ENCODE measurements around the gene ITFG1.

Gene ITFG1

GRCh38 chr16:47311738-47312505, 148.9 kb downstream of the ITFG1 start:
- no peak for DNase-seq (ENCODE audit: extremely low read depth, low read depth)
- TF ChIP-seq, protein P1, sequence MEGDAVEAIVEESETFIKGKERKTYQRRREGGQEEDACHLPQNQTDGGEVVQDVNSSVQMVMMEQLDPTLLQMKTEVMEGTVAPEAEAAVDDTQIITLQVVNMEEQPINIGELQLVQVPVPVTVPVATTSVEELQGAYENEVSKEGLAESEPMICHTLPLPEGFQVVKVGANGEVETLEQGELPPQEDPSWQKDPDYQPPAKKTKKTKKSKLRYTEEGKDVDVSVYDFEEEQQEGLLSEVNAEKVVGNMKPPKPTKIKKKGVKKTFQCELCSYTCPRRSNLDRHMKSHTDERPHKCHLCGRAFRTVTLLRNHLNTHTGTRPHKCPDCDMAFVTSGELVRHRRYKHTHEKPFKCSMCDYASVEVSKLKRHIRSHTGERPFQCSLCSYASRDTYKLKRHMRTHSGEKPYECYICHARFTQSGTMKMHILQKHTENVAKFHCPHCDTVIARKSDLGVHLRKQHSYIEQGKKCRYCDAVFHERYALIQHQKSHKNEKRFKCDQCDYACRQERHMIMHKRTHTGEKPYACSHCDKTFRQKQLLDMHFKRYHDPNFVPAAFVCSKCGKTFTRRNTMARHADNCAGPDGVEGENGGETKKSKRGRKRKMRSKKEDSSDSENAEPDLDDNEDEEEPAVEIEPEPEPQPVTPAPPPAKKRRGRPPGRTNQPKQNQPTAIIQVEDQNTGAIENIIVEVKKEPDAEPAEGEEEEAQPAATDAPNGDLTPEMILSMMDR (IDR thresholded peaks at IDR 0.05; ENCODE audit: low read depth, low read length, missing control alignments): no peak
- no peak overlapping the region for H3K4me3 ChIP-seq (replicated peaks; ENCODE audit: low read depth, low read length)

DNA sequence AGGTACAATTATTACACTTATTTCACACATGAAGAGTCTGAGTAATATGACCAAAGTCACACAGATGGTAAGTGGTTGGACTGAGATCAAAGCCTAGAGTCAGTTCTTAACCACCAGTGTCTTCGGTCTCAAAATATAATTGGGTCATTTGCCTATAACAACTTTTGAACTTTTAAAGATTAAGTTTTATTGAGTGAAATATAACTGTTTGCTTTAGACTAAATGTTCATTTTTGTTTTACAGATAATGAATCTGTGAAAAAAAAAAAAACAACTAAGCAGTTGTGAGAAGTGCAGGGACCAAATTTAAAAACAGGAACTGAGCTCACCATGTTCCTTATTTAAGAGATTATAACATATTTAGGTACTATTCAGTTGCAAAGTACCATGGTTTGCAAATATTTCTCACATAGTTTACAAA, 150.1 kb downstream of the ITFG1 start:
- DNase-seq (ENCODE audit: extremely low read depth, low read depth): no peak

GRCh38 chr16:47309581-47310312, 151.1 kb downstream of the ITFG1 start:
- TF ChIP-seq, protein P1 (IDR thresholded peaks at IDR 0.05; ENCODE audit: low read depth, low read length, missing control alignments): no peak

More for the DNA sequence above, 150.1 kb downstream of the ITFG1 start:
- no peak overlapping the region for H3K4me3 ChIP-seq (replicated peaks; ENCODE audit: low read depth, low read length)
- TF ChIP-seq, protein P1 (IDR thresholded peaks at IDR 0.05; ENCODE audit: low read depth, low read length, missing control alignments): no peak

GRCh38 chr16:47308601-47309000, 152.3 kb downstream of the ITFG1 start:
- DNase-seq (ENCODE audit: extremely low read depth, low read depth): no peak
- TF ChIP-seq, protein P1 (IDR thresholded peaks at IDR 0.05; ENCODE audit: low read depth, low read length, missing control alignments): no peak
- no peak overlapping the region for H3K4me3 ChIP-seq (replicated peaks; ENCODE audit: low read depth, low read length)

More at GRCh38 chr16:47309581-47310312, 151.1 kb downstream of the ITFG1 start:
- DNase-seq (ENCODE audit: extremely low read depth, low read depth): no peak
- no peak overlapping the region for H3K4me3 ChIP-seq (replicated peaks; ENCODE audit: low read depth, low read length)

DNA sequence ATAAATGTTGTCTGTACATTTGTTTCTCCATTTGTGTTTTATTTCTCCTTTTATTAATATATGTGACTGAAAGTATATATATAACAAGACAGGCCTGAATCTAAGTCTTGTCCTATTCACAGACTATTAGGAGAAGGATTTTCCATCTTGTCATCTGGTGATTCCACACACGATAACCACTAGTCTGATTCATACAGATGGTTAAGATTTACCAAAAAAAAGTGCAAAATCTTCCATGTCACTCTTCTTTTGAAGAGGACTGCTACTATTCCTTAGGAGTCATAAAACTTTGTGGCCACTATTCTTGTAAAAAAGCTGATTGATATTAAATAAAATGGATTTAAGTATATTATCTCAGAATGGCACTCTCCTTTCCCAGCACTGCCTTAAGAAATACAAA, 156.3 kb downstream of the ITFG1 start:
- no peak for DNase-seq (ENCODE audit: extremely low read depth, low read depth)
- TF ChIP-seq, protein P1 (IDR thresholded peaks at IDR 0.05; ENCODE audit: low read depth, low read length, missing control alignments): no peak
- no peak overlapping the region for H3K4me3 ChIP-seq (replicated peaks; ENCODE audit: low read depth, low read length)

DNA sequence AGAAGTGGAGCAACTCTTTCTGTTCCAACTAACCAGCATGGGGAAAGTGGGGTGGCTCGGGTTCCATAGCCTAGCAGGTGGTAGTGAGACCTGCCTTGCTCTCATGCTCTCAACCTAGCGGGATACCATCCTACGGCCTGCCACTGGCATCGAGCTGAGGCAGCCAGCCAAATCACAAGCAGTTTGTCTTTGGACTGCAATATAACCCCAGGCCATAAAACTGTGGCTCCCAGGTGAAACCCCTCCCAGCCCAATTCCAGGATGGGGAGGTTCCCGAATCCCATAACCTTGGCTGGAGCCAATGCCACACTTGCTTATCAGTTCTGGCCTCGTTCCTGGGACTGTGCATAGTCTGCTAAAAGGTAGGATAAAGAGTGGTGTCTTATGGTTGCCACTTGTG, 161.3 kb downstream of the ITFG1 start:
- no peak for DNase-seq (ENCODE audit: extremely low read depth, low read depth)
- H3K4me3 ChIP-seq (replicated peaks; ENCODE audit: low read depth, low read length): no peak overlapping the region
- TF ChIP-seq, protein P1 (IDR thresholded peaks at IDR 0.05; ENCODE audit: low read depth, low read length, missing control alignments): no peak

All from HFF-Myc (cell line).